GM19043 (cell line): ENCODE results near the gene FCGR1A.
A peak's percentile ranks its signal among the peaks of the same experiment; 100 is the strongest.
"Not testable (repeated sequence)": the region's sequence is repeated elsewhere in the genome, so short reads cannot be mapped to it uniquely, and the experiment has no call there.

ENCODE experiments used
- ATAC-seq: cut with Tn5 transposase; IDR thresholded peaks from one replicate; pipeline ENCODE4 v1.9.1; 2021; ENCODE audit warnings: low read depth; ENCODE audit not compliant: unreplicated experiment

The FCGR1A gene

GRCh38 chr1:149831764-149832315 is 49.3 kb downstream of the FCGR1A start:
- ATAC-seq: not testable (repeated sequence)

GRCh38 chr1:149832316-149833126 is 50.0 kb downstream of the FCGR1A start:
- peak; percentile 53 for ATAC-seq

GRCh38 chr1:149833144-149833543 is 50.6 kb downstream of the FCGR1A start:
- ATAC-seq: not testable (repeated sequence)

- ATAC-seq: peak; percentile 11
These were observed 58.7 kb downstream of the FCGR1A start for GRCh38 chr1:149841149-149841548.
